DMS153 (cell line): ENCODE results near the gene SPNS2.

Experiments used
- DNase-seq: peaks from one replicate; lab custom pipeline; 2025; lab: John Stamatoyannopoulos, UW

SPNS2 gene

DNA sequence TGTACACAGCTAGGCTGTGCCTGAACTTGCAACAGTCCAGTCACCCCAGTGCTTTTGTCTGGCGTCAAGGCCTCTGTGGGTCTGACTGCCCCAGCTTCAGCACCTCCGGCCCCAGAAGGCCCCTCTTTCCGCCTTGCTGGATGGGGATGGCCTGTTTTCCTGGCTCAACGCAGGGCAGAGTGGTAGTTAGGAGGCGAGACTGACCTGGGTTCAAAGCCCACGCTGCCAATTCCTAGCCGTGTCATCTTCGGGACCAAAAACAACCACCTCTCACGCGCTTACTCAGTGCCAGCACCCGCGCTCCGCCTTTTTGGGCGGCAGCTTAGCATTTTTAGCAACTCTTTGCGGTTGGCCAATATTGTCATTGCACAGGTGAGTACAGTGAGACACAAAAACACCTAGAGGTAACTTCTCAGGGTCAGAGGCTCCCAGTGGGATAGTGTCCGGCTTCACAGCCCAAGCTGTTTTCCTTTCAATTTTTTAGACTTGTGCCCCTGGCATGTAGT lies 51.9 kb downstream of the SPNS2 start:
- no peak for DNase-seq

DNA sequence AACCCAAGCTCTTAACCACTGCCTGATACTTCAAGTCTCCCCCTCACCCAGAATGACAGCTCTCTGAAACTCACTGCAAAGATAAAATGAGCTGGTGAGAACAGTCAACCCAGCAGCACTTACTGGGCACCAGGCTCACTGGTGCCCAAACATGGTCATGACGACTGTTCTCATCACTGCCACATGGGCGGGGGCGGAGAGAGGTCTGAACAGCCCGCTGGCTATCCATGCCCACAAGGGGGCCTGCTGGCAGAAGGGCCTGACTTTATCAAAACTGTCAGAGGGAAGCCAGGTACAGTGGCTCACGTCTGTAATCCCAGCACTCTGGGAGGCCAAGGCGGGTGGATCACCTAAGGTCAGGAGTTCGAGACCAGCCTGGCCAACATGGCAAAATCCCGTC lies 52.5 kb downstream of the SPNS2 start:
- no peak for DNase-seq

DNA sequence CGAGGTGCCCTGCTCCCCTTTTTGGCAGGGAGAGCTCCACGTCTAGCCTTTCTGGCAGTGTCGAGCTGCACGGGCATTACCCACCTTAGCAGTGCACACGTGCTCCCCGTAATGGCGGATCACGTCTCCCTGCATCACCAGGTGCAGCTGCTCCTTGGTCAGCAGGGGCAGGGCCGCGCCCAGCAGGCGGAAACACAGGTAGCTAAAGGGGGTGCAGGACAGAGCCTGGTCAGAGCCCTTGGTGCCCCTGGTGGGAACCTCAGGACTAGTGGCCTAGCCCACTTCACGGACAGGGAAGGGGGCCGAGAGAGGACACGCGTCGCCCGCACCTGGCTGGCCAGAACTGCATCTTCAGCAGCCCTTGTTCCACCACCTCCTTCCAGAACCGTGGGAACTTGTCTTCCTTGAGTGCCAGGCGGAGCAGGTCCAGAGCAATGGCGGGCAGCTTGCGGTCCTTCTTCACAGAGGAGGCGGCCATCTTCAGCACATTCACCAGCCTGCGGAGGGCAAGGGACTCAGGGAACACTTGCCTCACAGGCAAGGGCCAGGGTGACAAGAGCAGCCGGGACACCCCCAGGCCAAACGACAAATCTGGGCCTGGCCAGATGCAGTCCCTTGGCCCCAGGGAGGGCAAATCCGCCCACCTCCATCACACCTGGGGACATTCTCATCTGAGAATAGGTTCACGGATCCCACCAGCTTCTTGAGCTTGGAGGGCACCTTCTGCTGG lies 53.3 kb downstream of the SPNS2 start:
- DNase-seq: no peak

DNA sequence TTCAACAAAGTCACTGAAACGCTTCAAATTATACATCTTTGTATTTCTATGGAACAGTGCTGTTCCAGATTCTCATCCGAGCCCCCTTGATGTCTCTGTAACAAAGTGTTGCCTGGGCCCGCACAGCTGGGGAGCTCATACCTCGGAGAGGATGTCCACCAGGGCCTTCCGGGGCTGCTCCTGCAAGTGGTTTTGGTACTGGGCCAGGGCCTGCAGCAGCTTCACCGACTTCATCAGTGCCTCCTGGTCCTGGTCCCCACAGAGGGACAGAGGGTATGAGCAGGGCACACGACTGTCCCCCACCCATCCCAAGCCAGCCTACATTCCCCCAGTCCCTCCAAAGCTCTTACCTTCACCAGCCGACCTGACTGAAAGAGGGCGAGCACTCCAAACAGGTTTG lies 55.0 kb downstream of the SPNS2 start:
- no peak for DNase-seq

DNA sequence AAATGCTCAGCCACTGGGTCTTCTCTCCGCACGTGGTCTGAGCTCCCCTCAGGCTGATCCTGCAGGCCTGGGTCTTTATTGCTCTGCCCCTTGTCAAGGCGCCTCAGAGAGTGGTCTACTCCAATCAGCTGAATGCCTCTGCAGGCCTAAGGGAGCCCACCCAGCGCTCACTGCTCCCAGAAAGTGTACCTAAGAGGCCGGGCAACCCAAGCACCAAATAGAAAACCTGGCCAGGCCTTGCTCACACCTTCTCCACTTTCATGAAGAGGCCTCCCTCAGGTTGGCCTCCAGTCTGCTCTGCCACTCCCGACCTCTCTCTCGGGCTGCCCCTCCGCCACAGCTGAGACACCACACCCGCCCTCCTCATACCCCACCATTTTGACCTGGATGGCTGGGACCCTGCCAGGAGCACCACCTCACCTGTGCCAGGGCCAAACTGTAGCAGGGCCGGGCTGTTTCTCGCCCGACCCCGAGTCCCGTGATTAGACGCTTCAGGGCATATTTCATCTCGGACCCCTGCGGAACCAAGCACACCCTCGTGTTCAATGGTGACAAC lies 55.8 kb downstream of the SPNS2 start:
- no peak for DNase-seq

DNA sequence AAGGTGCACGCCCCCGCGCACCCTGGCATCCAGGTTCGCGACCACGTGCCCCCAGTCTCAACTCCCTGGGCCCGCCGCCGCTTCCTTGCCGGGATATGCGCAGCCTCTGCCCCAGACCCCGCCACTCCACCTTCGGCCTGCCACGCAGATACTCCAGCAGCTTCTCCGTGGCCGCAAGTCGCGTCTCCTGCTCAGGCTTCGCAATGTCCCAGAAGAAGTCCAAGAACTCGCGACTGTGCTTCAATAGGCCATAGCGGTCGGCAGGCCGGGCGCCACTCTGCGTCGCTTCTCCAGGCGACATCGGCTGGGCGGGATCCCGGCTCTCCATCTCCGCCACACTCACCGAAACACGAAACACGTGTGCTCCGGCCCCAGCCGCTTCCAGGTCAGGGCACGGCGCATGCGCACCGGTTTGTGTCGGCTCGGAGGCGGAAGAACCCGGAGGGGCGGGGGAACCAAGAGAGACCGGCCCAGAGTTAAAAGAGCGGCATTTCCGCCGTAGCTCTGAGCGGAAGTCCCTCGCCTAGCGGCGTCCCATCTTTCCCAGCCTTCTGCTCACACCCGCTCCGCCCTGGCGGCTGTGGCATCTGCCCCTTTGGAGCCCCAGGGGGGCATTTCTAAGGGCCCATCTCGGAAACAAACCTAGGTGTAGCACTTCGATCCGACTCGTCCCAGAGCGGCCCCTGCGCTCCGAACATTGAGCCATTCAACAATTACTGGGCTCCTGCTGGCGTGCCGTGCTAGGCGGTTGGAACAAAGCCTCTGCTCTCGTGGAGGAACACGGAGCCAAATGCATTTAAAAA lies 56.5 kb downstream of the SPNS2 start, which contains the start of gene MYBBP1A:
Gene MYBBP1A, minus strand, starts transcription at position 388 of the 803 bp plus-strand sequence. Its CDS starts 60 bp downstream, at position 328.
- DNase-seq: peak; percentile 65

DNA sequence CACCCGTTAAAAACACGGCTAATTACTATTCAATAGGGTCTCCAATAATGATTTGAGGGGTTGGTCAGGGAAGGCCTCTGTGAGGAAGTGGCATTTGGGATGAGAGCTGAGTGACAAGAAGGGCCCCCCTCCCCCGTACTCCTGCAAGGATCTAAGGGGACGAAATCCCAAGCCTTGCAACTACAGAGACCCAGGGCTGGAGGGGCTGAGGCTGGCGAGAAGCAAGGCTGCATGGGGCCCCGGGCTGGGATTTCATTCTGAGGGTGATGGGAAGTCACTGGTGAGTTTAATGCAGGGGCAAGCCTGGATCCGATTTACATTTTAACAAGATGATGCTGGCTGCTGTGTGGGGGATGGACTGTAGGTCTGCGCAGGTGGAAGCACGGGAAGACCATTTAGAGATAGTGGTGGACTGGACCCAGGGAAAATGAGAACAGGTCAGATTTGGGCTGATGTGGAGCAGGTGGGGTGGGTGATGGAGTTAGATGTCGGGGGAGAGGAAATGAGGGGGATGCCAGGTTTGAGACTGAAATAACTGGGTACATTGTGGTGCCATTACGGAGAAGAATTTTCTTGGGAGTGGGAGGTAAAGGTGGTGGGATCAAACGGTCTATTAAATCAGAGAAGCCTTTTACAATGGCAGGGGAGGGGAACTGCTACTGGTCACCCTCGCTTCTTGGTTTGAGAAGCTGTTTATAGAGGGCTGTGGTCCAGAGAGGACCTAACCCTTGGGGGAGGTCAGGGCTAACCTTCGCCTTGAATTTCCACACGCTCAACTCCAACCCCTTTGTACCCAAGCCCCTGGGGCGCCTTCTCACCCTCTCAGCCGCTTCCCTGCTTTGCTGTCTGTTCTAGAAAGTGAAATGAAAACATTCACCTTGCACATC lies 57.4 kb downstream of the SPNS2 start:
- no peak for DNase-seq

DNA sequence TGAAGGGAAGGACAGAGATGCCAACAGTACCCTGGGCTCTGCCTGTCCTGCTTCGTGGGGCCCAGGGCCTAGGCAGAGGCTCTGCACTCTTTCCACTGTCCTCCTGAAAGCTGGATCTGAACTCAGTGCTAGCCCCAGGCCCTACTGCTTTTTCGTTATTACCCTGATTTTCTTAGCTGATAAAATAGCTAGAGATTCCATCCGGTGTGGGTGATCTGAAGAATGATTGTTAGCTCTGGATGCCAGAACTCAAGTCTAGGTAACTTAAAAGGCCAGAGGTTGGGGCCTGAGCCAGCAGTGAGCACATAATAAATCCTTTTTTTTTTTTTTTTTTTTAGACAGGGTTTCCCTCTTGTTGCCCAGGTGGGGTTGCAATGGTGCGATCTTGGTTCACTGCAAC lies 58.3 kb downstream of the SPNS2 start:
- no peak for DNase-seq

DNA sequence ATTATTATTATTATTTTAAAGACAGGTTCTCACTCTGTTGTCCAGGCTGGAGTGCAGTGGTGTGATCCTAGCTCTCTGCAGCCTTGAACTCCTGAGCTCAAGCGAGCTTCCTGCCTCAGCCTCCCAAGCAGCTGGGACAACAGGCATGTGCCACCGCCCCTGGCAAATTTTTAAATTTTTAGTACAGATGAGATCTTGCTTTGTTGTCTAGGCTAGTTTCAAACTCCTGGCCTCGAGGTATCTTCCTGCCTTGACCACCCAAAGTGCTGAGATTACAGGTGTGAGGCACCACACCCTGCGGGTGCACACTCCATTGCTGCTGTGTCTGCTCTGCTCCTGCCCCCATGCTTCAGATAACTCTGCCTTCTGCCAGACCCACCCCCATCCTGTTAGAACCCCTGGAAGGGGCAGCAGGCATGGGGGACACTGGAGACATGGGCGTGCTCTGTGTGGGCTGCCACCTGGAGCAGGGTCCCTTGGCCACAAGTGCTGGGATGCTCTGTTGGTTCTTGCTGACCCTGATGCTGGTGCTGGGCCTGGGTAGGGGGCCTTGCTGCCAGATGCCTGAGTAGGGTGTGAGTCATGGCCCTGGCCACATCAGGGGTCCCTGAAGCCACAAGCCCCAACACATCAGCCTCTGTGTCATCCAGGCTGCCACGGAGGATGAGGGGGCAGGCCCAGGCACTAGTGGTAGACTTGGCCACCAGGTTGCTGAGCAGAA lies 59.1 kb downstream of the SPNS2 start:
- DNase-seq: no peak

DNA sequence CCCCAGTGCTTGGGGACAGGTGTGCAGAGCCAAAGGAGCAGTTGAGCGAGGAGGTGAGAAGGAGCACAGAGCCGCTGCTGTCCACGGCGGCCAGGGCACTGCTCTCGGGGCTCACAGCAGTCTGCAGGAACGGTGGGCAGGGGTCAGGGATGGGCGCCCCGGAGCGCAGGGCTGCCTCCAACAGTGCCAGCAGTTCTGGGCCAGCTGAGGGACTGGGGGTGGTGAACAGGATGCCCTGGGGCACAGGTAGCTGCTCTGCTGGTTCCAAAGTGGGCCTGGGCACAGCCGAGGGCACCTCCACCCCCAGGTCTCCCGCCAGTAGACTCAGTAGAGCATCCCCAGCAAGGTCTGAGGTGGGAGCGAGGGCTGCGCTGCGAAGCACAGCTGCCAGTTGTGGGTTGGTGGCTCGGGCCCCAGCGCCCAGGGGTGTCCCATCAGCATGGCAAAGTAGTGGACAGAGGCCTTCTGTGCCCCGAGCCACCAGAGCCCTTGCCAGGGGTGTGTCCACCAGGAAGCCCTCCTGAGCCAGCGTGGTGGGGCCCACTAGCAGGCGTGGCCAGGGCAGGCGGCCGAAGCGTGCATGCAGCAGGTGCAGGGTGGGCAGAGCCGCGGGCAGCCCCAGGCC lies 59.8 kb downstream of the SPNS2 start:
- DNase-seq: no peak

DNA sequence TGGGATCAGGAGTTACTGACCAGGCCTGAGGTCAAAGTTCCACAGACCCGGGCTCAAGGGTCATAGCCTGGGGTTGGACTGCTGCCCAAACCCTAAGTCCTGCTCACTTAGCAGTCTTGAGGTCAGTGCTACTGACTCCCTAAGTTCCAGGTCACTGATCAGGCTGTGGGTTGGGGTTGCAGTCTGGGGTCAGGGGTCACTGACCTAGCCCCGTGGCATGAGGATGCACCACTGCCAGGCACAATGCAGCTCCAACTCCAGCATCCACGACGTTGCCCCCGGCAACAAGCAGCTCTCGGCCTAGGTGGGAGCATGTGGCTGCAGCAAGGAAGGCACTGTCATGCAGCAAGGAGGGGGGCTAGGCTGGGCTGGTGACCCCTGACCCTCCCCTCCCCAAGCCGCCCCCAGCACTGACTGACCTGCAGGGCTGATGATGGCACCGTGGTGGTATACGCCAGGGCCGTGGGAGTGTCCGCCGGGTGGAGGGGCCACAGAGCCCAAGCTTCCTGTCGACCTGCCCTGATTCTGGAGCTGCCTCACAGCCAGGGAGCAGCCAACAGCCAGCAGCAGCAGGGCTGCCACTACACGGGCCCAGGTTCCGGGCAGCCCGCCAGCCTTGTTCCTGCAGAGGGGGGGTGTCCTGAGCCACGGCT lies 60.6 kb downstream of the SPNS2 start:
- no peak for DNase-seq

DNA sequence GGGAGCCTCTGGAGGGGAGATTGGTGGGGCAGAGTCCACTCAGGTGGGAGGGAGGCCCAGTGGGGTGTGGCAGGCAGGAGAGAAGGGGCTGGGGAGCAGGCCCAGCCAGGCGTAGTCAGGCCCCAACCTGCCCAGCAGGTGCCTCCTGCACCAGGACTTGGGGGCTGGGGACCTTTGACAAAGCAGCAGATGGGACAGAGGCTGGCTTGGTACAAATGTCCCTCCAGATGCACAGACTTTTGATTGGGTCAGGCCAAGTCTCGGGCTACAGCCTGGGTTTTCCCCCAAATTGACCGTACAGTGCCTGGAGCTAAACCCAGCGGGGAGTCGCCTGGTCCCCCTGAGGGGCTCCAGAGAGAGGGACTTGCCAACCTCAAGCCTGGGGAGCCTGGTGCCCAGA lies 61.3 kb downstream of the SPNS2 start:
- no peak for DNase-seq

DNA sequence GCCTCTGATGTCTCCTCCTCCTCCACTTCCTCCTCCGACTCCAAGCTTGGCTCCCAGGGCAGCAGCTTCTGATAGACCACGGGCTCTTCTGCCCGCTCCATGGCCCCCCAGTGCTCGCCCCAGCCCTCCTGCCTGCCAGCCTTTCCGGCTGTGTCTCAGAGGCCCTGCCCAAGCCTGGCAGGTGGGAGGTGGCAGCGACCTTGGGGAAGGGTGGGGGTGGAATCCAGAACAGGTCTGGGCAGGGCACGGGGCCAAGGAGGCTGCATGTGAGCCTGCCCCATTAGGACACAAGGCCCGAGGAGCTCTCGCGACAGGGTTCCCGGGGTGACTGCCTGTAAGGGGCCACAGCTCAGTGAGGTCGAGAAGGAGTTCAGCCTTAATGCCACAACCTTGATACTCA lies 61.7 kb downstream of the SPNS2 start, which contains the start of gene GGT6:
Gene GGT6, minus strand, starts transcription at position 157 of the 400 bp plus-strand sequence. Its CDS starts 56 bp downstream, at position 101.
- no peak for DNase-seq

DNA sequence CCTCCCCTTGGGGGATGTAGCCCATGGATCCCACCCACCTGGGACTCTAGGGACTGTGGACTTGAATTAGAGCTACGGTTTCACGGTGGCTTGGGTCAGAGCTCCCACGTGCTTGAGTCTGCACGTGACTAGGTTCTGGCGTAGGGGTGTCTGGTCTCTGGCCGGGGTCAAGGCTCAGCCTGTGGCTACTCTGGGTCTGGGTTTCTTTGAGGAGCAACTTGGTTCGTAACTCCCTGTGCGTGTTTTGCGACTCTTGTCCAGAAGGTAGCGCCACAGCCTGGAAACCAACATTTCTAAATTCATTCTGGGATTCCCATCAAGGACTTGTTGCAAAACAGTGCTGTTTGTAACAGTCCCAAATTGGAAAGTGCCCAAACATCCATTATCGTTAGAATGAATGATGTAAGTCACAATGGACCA lies 62.2 kb downstream of the SPNS2 start:
- DNase-seq: no peak

DNA sequence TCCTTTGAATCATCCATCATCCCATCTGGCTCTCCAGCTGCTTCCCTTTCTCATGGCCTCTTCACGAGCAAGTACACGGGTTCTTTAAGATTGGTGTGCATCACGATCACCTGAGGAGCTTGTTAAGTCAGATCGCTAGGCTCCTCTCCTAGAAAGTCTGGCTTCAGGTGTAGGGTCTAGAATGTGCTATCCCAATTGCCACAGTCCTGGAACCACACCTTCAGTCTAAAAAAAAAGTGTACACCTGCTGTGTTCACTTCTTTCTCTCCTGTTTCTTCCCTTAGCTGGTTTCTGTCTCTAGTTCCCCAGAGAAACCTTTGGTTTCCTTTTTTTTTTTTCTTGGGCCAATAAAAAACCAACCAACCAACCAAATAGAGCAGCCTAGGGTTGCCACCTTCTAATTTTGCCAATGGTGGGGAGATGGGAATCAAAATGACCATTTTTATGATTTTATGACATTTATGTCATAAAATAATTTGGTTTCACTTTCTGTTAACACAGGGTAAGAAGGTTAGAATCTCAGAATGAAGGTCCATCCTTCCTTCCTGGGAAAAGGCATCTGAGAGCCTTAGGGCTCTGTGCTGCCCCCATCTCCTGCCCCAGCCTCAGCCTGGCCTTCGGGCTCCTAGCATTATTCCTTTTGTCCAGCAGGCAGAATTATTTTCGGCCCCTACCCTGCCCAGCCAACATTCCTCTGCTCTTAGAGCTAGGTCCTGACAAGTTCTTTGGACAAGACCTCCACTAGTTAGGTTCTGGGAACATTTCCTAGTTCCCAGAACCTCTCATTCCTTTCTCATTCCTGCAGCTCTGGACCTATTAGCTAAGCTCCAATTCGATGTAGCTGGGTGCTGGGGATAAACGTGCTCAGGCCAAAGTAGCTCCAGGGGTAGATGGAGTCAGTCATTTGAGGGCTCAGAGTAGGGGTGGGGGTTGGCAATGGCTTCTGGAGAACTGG lies 63.6 kb downstream of the SPNS2 start:
- no peak for DNase-seq

DNA sequence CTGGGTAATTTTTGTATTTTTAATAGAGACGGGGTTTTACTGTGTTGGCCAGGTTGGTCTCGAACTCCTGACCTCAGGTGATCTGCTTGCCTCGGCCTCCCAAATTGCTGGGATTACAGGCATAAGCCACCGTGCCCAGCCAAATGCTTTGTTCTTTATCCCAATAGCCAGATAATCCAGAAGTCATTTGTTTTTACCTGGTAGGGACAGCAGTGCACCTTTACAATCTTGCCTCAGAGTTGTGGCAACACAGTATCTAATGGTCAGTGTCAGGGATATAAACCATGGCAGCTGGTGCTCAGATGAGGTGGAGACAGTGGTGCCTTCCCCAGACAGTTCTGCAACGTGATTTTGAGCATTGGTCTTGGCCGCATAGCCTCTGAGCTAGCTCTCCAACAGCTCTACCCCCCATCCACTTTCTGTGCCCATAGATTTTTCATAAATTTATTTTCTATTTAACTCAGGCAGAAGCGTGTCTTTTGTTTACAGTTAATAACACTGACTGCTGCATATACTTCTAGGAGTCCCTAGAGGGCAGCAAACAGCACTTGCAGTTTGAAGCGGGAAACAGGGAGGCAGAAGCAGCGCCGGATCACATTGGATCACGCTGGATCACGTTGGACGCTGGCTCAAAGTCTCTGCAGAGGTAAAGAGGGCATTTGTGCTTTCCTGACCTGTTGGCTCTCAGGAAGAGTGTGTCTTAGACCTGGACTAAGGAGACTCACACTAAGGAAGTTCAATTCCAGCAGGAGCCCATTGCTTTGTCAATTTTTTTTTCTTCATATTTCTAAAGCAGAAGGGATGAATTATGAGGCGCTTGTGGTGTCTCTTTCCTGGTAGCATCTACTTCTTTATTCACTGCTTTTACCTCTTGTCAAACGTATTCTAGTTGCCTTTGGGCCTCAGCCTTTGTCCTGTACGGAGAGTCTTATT lies 66.8 kb downstream of the SPNS2 start:
- peak; percentile 9 for DNase-seq

DNA sequence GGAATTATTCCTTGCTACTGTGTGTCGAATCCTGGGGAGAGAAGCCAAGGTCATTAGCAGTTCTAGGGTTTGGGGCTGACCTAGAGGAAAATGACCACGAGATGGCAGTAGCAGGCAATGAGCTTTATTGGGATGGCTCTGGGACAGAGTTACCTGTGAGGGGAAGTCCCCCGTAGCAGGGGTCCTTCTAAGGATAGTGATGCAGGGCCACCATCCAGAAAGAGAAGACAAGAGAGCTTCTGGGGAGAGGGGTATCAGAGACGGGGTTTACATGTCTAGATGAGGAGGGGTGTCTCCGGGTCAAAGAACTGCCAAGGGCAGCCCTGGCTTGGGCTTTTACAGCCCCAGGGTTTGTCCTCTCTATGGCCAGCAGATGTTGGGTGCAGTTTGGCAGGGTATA lies 68.1 kb downstream of the SPNS2 start:
- no peak for DNase-seq

DNA sequence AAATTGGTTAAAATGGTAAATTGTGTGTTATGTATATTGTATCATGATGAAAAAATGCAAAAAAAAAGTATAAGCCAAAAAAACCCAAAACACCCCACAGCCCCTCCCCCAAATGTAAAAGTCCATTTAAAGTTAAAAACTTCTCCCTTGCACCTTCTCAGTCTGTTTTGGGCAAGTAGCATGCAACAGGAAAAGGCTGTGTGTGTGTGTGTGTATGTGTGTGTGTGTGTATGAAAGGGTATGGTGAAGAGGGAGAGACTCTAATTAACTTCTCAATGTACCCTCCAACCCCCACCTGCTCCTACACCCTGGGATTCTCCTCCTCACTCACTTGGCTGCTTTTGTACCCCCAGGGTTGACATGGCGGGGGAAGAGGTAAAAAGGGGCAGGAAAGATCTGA lies 70.9 kb downstream of the SPNS2 start:
- DNase-seq: no peak
